H9 (cell line): Measurements from ENCODE around the gene ZNF264. TPM values are rescaled to one million over a fixed set of nuclear protein-coding genes. Genes with fewer than 3 reads are reported as not detected.

Experiments
- DNase-seq: peaks from one replicate; pipeline ENCODE4 v3.0.0-alpha.2; 2017
- H2AFZ ChIP-seq: one replicate; pipeline ENCODE4 v1.6.1; 2013; ENCODE audit warnings: mild to moderate bottlenecking, low read length, control low read depth, moderate library complexity
- H2AK5ac ChIP-seq: 2 replicates; pipeline ENCODE4 v1.6.1; 2013; ENCODE audit warnings: low read length, control low read depth, mixed read lengths; ENCODE audit not compliant: insufficient read length
- H2BK120ac ChIP-seq: one replicate; pipeline ENCODE4 v1.6.1; 2013; ENCODE audit warnings: low read depth, mild to moderate bottlenecking, low read length, control low read depth, inconsistent platforms; ENCODE audit not compliant: poor library complexity, severe bottlenecking
- H2BK12ac ChIP-seq: 2 replicates; pipeline ENCODE4 v1.6.1; 2013; ENCODE audit warnings: low read length, control low read depth, mixed read lengths, low read depth; ENCODE audit not compliant: insufficient read length
- H2BK15ac ChIP-seq: 2 replicates; pipeline ENCODE4 v1.6.1; 2013; ENCODE audit warnings: low read depth, low read length, control low read depth
- H2BK20ac ChIP-seq: one replicate; pipeline ENCODE4 v1.6.1; 2013; ENCODE audit warnings: low read depth, mild to moderate bottlenecking, low read length, control low read depth, inconsistent platforms; ENCODE audit not compliant: poor library complexity, severe bottlenecking
- H2BK5ac ChIP-seq: 2 replicates; pipeline ENCODE4 v1.6.1; 2013; ENCODE audit warnings: low read length, control low read depth, mixed read lengths; ENCODE audit not compliant: insufficient read length
- H3K14ac ChIP-seq: 2 replicates; pipeline ENCODE4 v1.6.1; 2013; ENCODE audit warnings: low read length, control low read depth; ENCODE audit not compliant: insufficient read depth
- H3K18ac ChIP-seq: 2 replicates; pipeline ENCODE4 v1.6.1; 2013; ENCODE audit warnings: low read depth, mild to moderate bottlenecking, mixed read lengths, low read length, control low read depth; ENCODE audit not compliant: insufficient read length
- H3K23ac ChIP-seq: 2 replicates; pipeline ENCODE4 v1.6.1; 2013; ENCODE audit warnings: low read length, control low read depth, mixed read lengths, low read depth; ENCODE audit not compliant: insufficient read length
- H3K23me2 ChIP-seq: 2 replicates; pipeline ENCODE4 v1.6.1; 2013; ENCODE audit warnings: low read depth, mild to moderate bottlenecking, mixed read lengths, low read length, control low read depth; ENCODE audit not compliant: insufficient read length, poor library complexity, severe bottlenecking
- H3K27ac ChIP-seq: 2 replicates; pipeline ENCODE4 v1.5.1; 2013; ENCODE audit warnings: low read length, control low read depth, mixed read lengths, low read depth; ENCODE audit not compliant: insufficient read length
- H3K27me3 ChIP-seq: 2 replicates; pipeline ENCODE4 v1.6.1; 2013; ENCODE audit warnings: low read length, control low read depth, inconsistent platforms; ENCODE audit not compliant: insufficient read depth
- H3K4ac ChIP-seq: 2 replicates; pipeline ENCODE4 v1.6.1; 2013; ENCODE audit warnings: low read depth, mild to moderate bottlenecking, control low read depth, inconsistent platforms, low read length, moderate library complexity
- H3K4me1 ChIP-seq: 2 replicates; pipeline ENCODE4 v1.6.1; 2013; ENCODE audit warnings: low read length, control low read depth, inconsistent platforms; ENCODE audit not compliant: insufficient read depth
- H3K4me2 ChIP-seq: 2 replicates; pipeline ENCODE4 v1.6.1; 2013; ENCODE audit warnings: low read length, control low read depth, mixed read lengths; ENCODE audit not compliant: insufficient read length, insufficient read depth
- H3K56ac ChIP-seq: 2 replicates; pipeline ENCODE4 v1.6.1; 2013; ENCODE audit warnings: low read depth, mild to moderate bottlenecking, mixed read lengths, low read length, control low read depth; ENCODE audit not compliant: insufficient read length
- H3K79me1 ChIP-seq: 2 replicates; pipeline ENCODE4 v1.6.1; 2013; ENCODE audit warnings: low read depth, mild to moderate bottlenecking, moderate library complexity, low read length, control low read depth, inconsistent platforms; ENCODE audit not compliant: insufficient read depth, poor library complexity, severe bottlenecking
- H3K79me2 ChIP-seq: 2 replicates; pipeline ENCODE4 v1.6.1; 2013; ENCODE audit warnings: low read length, control low read depth, inconsistent platforms; ENCODE audit not compliant: insufficient read depth
- H3K9ac ChIP-seq: 2 replicates; pipeline ENCODE4 v1.6.1; 2013; ENCODE audit warnings: low read length, control low read depth, mixed read lengths; ENCODE audit not compliant: insufficient read length; ENCODE audit errors: extremely low read depth
- H3K9me3 ChIP-seq: one replicate; pipeline ENCODE4 v1.6.1; 2013; ENCODE audit warnings: low read depth, low read length, inconsistent platforms; ENCODE audit not compliant: control insufficient read depth
- H3T11ph ChIP-seq: one replicate; pipeline ENCODE4 v1.6.1; 2013; ENCODE audit warnings: mild to moderate bottlenecking, low read length, control low read depth, inconsistent platforms
- H4K20me1 ChIP-seq: one replicate; pipeline ENCODE4 v1.6.1; 2013; ENCODE audit not compliant: control insufficient read depth, insufficient read length, insufficient read depth
- H4K5ac ChIP-seq: 2 replicates; pipeline ENCODE4 v1.6.1; 2013; ENCODE audit warnings: low read depth, mild to moderate bottlenecking, mixed read lengths, low read length, control low read depth; ENCODE audit not compliant: insufficient read length
- H4K8ac ChIP-seq: replicated peaks from 2 replicates; pipeline ENCODE4 v1.6.1; 2013; ENCODE audit warnings: low read length, control low read depth, mixed read lengths, low read depth; ENCODE audit not compliant: insufficient read length
- H4K91ac ChIP-seq: 2 replicates; pipeline ENCODE4 v1.6.1; 2013; ENCODE audit warnings: low read depth, mild to moderate bottlenecking, moderate library complexity, mixed read lengths, low read length, control low read depth; ENCODE audit not compliant: insufficient read length
- H3K27ac Mint-ChIP-seq, 3 experiments: 2 replicates in 2 of 3; 3 replicates in 1 of 3; pipeline ENCODE4 v1.8.0; 2020 to 2021; ENCODE audit warnings: mixed read lengths in 3 of 3, mild to moderate bottlenecking in 1 of 3, moderate library complexity in 1 of 3
- H3K27me3 Mint-ChIP-seq: 2 replicates; pipeline ENCODE4 v1.8.0; 2021; ENCODE audit warnings: low read depth, mild to moderate bottlenecking, moderate library complexity, mixed read lengths
- H3K36me3 Mint-ChIP-seq, 3 experiments: 2 replicates in 2 of 3; 3 replicates in 1 of 3; pipeline ENCODE4 v1.8.0; 2020 to 2021; ENCODE audit warnings: low read depth in 3 of 3, mixed read lengths in 3 of 3; ENCODE audit not compliant: insufficient read depth in 1 of 3
- H3K4me1 Mint-ChIP-seq, 2 experiments: 2 replicates each; pipeline ENCODE4 v1.8.0; 2020; ENCODE audit warnings: mixed read lengths in 2 of 2
- H3K4me3 Mint-ChIP-seq, 2 experiments: 2 replicates in 1 of 2; 3 replicates in 1 of 2; pipeline ENCODE4 v1.8.0; 2020 to 2021; ENCODE audit warnings: mild to moderate bottlenecking in 2 of 2, mixed read lengths in 2 of 2, moderate library complexity in 1 of 2
- H3K9me3 Mint-ChIP-seq, 2 experiments: 2 replicates in 1 of 2; 3 replicates in 1 of 2; pipeline ENCODE4 v1.8.0; 2020; ENCODE audit warnings: mild to moderate bottlenecking in 2 of 2, mixed read lengths in 2 of 2, moderate library complexity in 1 of 2
- CTCF ChIP-seq: fragments of 200-600 bp; sonication (generic); conservative IDR thresholded peaks from 3 replicates; pipeline ENCODE4 v1.8.0; 2021; ENCODE audit warnings: antibody characterized with exemption, mild to moderate bottlenecking
- WGBS: extraction: QIAGEN DNeasy Blood & Tissue Kit; methylation state at CpG from one replicate; pipeline ENCODE4 v1.1.7; 2013; ENCODE audit warnings: missing lambda C conversion rate, low lambda C conversion rate, mixed read lengths; ENCODE audit not compliant: insufficient read length; ENCODE audit errors: extremely low coverage; 5-methylcytosine and 5-hydroxymethylcytosine counted together
- total RNA-seq: library from RNA; stranded (reverse); gene quantifications from 2 replicates; pipeline ENCODE4 v1.2.1, GENCODE V29; 2021

ZNF264 gene
- total RNA-seq, 1 experiment from 2014 or later: 25.3 TPM

DNA sequence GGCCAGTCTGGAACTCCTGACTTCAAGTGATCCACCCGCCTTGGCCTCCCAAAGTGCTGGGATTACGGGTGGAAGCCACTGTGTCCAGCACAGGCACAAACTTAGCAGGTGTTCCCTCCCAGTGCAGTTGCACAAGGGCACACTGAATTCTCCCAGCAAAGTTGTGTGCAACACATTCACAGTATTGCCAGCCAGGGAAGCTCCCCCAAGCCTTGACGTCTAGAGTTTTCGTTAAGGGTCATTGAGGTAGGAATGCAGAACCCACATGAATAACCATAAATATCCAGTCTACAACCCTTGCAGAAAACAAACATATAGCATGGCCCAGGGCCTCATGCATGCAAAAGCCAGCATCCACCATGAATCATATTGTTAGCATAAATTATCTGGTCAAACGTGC lies 36.2 kb downstream of the ZNF264 start:
- Histone ChIP-seq H3K4ac (no peak overlapping the region), H2BK5ac (no peak overlapping the region), H3K14ac (no peak overlapping the region), H4K91ac (no peak overlapping the region), H2BK12ac (no peak overlapping the region), H2BK120ac (no peak overlapping the region), H2AK5ac (no peak overlapping the region), H3K79me1 (no peaks in the 10 kb centered on the region), H2BK20ac (no peak overlapping the region), H3K23ac (no peak overlapping the region), H4K5ac (no peak overlapping the region), H3T11ph (no peak overlapping the region), H3K79me2 (no peaks in the 10 kb centered on the region), H2BK15ac (no peak overlapping the region), H2AFZ (no peak overlapping the region), H3K27ac (no peak overlapping the region), H3K27me3 (no peaks in the 10 kb centered on the region), H4K20me1 (no peaks in the 10 kb centered on the region), H3K56ac (no peak overlapping the region), H3K4me1 (no peaks in the 10 kb centered on the region), H3K4me2 (no peak overlapping the region), H3K9ac (no peak overlapping the region), H4K8ac (no peak overlapping the region), H3K9me3 (no peaks in the 10 kb centered on the region), H3K23me2 (no peaks in the 10 kb centered on the region), H3K18ac (no peak overlapping the region)
- Mint-ChIP-seq H3K4me1 (peaks cover 7% of the 10 kb centered on the region in 2 experiments; a peak in 2 of 4 replicates), H3K27me3 (peaks cover 13% of the 10 kb centered on the region), H3K36me3 (no peaks in the 10 kb centered on the region), H3K4me3 (no peak overlapping the region), H3K27ac (no peak overlapping the region), H3K9me3 (no peaks in the 10 kb centered on the region; a peak in 1 of 5 replicates)
- no CpG with 5 or more reads among the region's 5 CpGs for whole genome bisulfite sequencing
- no peak for TF ChIP-seq CTCF
- no peak for DNase-seq
